Measurements from ENCODE around the gene CTTN. TPM values are rescaled to one million over a fixed set of nuclear protein-coding genes. Genes with fewer than 3 reads are reported as not detected.
A peak's percentile ranks its signal among the peaks of the same experiment; 100 is the strongest.

Gene CTTN
- total and polyA plus RNA-seq, 10 of the 15 experiments (the other 5 are each of a cell fraction or from before 2014, with no cell fraction given), result 1.1 to 37.8 (median 11.8) TPM

GRCh38 chr11:70445605-70446004, 47.3 kb downstream of the CTTN start:
- RAD21 ChIA-PET (ENCODE audit: unreplicated experiment), result no interaction called here
- Histone ChIP-seq H2AFZ (ENCODE audit: control insufficient read depth, low read depth, low read length) (no peak overlapping the region), H3K27me3 (replicated peaks in 1 of 2; ENCODE audit: control insufficient read depth in 2 of 2, insufficient read depth in 2 of 2, low read length in 1 of 2) (no peaks in the 10 kb centered on the region), H3K4me2 (ENCODE audit: control insufficient read depth, insufficient read depth) (no peak overlapping the region), H4K20me1 (ENCODE audit: control insufficient read depth, insufficient read depth) (no peaks in the 10 kb centered on the region), H3K79me2 (ENCODE audit: control insufficient read depth, insufficient read depth, low read length) (no peaks in the 10 kb centered on the region), H3K4me3 (no peak overlapping the region), H3K9me3 (replicated peaks; ENCODE audit: control insufficient read depth, insufficient read depth, low read length) (peaks cover 14% of the 10 kb centered on the region), H3K9ac (ENCODE audit: control insufficient read depth, insufficient read depth, low read length) (no peak overlapping the region), H3K36me3 (ENCODE audit: control insufficient read depth in 2 of 2, insufficient read depth in 2 of 2, low read length in 1 of 2) (no peaks in the 10 kb centered on the region), H3K4me1 (ENCODE audit: control insufficient read depth, insufficient read depth, low read length) (peaks cover 6% of the 10 kb centered on the region), H3K27ac (ENCODE audit: control insufficient read depth, insufficient read depth) (no peak overlapping the region)
- in situ Hi-C loops (cut with MboI), result no loop called here
- DNase-seq (ENCODE audit: low read depth, low spot score), result no peak
- 58% methylated on average over 5 of the region's 7 CpGs for WGBS (ENCODE audit: insufficient coverage, insufficient replicate concordance, low lambda C conversion rate, missing lambda C conversion rate)
- CTCF ChIA-PET, result no interaction called here
- FAIRE-seq, result no peak
- no peak for TF ChIP-seq KAT2A (conservative IDR thresholded peaks at IDR 0.05; ENCODE audit: control insufficient read depth, low read depth, low read length)
- no peak for TF ChIP-seq SIX5 (IDR thresholded peaks at IDR 0.05; ENCODE audit: low read depth, low read length, severe bottlenecking)
- peak; percentile 31; the same call in 1 of the 2 replicates for TF ChIP-seq SPI1 (IDR thresholded peaks at IDR 0.05; ENCODE audit: borderline replicate concordance, insufficient read depth, low read depth, low read length)
- TF ChIP-seq RELB (IDR thresholded peaks at IDR 0.05; ENCODE audit: low read depth), result no peak
- TF ChIP-seq WRNIP1 (IDR thresholded peaks at IDR 0.05; ENCODE audit: borderline replicate concordance, low read depth, low read length), result no peak
- no peak for TF ChIP-seq USF2 (IDR thresholded peaks at IDR 0.05; ENCODE audit: borderline replicate concordance, low read depth, low read length)
- SMC1A ChIA-PET (ENCODE audit: uncharacterized antibody, unreplicated experiment), result no interaction called here
- no TSS peak for BruUV-seq (replicated peaks)
- no peak for ATAC-seq
- intact Hi-C loops (cut with micrococcal nuclease; ENCODE audit: unreplicated experiment), result no loop called here
- POLR2A ChIA-PET, result no interaction called here
